H1 (cell line): Measurements from ENCODE around the gene IL1RAP.

Experiments
- CBX5 ChIP-seq: fragments of 300-800, 300-1000 bp; sonication (generic); IDR thresholded peaks from 2 replicates; pipeline ENCODE4 v1.7.1; 2016; ENCODE audit warnings: antibody characterized with exemption, low read length, low read depth
- CTCF ChIP-seq, 3 experiments: IDR thresholded peaks; 1 replicate in 2 of 3; 2 replicates in 1 of 3; pipeline versions ENCODE4 v1.5.1 to v1.6.1; 2011; ENCODE audit warnings: low read length in 3 of 3, mild to moderate bottlenecking in 3 of 3, inconsistent platforms in 2 of 3, low read depth in 1 of 3, moderate library complexity in 1 of 3; ENCODE audit not compliant: insufficient read depth in 1 of 3; ENCODE audit errors: control extremely low read depth in 1 of 3
- RAD21 ChIP-seq, 2 experiments: IDR thresholded peaks in 1 of 2; conservative IDR thresholded peaks in 1 of 2; 2 replicates each; pipeline ENCODE4 v1.6.1; 2011; ENCODE audit warnings: low read depth in 2 of 2, low read length in 2 of 2, improper control_type of control experiment in 1 of 2, inconsistent platforms in 1 of 2, mild to moderate bottlenecking in 1 of 2, moderate library complexity in 1 of 2

- TF ChIP-seq CTCF (IDR thresholded peaks at IDR 0.05; ENCODE audit: control extremely low read depth in 1 of 3, insufficient read depth in 1 of 3, low read depth in 1 of 3, low read length in 3 of 3) (no peak), RAD21 (IDR thresholded peaks at IDR 0.05 in 1 of 2, conservative IDR thresholded peaks at IDR 0.05 in 1 of 2; ENCODE audit: low read depth in 2 of 2, low read length in 2 of 2) (no peak), CBX5 (no peak)
These were observed 101.1 kb downstream of the IL1RAP start for GRCh38 chr3:190615060-190615384.
